ENCODE data around the gene TMEFF1. TPM values are rescaled to one million over a fixed set of nuclear protein-coding genes. Genes with fewer than 3 reads are reported as not detected.

Gene TMEFF1
- total RNA-seq, 2 donors from 2014 or later, result not detected

DNA sequence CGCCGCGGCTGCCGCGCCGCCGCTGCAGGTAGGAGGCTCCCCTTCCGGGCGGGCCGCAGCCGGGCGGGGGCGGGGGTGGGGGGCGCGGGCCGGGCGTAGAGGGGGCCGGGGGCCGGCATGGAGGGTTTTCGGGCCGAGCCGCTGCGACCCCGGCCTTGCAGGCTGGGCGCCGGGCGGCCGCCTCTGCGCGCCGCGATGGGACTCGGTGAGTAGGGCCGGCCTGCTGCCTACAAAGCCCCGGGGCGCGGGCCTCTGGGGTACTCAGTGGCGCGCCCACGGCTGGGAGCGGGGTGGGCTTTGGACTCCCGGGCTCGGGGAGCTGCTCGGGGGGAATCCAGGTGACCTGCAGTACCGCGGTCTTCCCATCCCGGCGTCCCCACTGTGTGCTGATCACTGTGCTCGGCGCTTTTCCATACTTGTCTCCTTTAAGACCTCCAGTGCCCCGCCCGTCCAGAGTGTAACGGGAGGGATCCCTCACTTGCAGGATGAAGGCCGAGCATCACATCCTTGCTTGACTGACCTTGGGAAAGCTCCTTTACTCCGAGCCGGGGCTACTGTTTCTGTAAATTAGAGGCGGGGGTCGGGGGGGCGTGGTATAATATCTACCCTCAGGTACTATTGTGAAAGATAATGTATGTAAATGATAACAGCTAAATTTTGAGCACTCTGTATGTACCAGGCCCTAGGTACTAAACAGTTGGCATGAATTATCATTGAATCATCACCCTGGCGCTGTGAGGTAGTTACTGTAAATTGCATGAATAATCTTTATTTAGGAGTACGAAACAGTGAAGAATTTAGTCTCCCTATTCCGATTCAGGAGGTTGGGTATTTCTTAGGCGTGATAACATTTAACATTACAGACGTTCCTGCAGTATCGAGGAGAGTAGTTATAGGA is 45.3 kb upstream of the TMEFF1 start:
- Histone ChIP-seq H3K4me1 (peaks cover 25% of the 10 kb centered on the region), H3K4me3 (peak overlapping the region; percentile 71 to 87), H3K27ac (peak overlapping the region; percentile 44 to 82 (median 72)), H3K9me3 (no peaks in the 10 kb centered on the region), H3K27me3 (no peaks in the 10 kb centered on the region), H3K36me3 (replicated peaks in 1 of 2; ENCODE audit: insufficient read depth in 1 of 2, low read depth in 2 of 2) (no peaks in the 10 kb centered on the region)
- DNase-seq, result peak; percentile 27 to 48 (median 39)
- intact Hi-C loops (cut with DNase I), result no loop called here
- TF ChIP-seq POLR2A (IDR thresholded peaks at IDR 0.05), result no peak
- TF ChIP-seq, protein P1, sequence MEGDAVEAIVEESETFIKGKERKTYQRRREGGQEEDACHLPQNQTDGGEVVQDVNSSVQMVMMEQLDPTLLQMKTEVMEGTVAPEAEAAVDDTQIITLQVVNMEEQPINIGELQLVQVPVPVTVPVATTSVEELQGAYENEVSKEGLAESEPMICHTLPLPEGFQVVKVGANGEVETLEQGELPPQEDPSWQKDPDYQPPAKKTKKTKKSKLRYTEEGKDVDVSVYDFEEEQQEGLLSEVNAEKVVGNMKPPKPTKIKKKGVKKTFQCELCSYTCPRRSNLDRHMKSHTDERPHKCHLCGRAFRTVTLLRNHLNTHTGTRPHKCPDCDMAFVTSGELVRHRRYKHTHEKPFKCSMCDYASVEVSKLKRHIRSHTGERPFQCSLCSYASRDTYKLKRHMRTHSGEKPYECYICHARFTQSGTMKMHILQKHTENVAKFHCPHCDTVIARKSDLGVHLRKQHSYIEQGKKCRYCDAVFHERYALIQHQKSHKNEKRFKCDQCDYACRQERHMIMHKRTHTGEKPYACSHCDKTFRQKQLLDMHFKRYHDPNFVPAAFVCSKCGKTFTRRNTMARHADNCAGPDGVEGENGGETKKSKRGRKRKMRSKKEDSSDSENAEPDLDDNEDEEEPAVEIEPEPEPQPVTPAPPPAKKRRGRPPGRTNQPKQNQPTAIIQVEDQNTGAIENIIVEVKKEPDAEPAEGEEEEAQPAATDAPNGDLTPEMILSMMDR (IDR thresholded peaks at IDR 0.05), result no peak
- WGBS, 2 donors, result 4 to 17% methylated on average over 10 to 59 of the region's 65 CpGs
- peak; percentile 41 for ATAC-seq

DNA sequence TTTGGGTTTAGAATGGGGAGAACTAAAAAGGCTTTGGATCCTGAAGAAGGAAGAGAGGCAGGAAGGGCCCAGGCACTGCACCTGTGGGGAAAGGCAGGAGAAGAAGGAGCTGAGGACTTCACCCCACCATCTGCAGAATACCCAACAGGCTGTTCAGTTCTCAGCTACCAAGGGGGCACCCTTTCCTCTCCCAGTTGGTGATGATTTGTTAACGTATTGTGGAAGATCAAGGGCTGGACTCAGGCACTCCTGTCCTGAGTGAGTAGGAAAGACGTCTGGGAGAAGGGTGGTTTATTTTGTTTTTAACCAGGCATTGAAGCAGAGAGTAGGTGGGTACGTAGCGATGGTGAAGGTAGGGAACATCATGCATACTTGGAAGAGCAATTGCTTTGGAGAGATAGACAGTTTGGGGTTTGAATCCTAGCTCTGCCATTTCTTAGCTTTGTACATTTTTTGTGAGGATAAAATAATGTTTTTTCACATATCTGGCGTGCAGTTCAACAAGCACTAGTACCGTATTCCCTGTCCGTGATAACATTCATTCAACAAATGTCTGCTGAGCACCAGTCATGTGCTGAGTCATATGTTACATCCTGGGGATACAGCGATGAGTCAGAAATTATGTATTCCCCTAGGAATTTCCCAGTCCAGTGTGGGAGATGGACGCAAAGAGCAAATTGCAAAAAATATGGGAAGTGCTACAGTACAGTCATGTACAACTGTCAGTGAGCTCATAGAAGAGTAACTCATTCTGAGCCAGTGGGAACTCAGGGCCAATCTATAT is 43.9 kb upstream of the TMEFF1 start:
- Histone ChIP-seq H3K4me3 (no peak overlapping the region), H3K27me3 (no peaks in the 10 kb centered on the region), H3K4me1 (peaks cover 25% of the 10 kb centered on the region), H3K27ac (peak overlapping the region in 2 of 4 donors; percentile 29 to 49), H3K9me3 (no peaks in the 10 kb centered on the region), H3K36me3 (replicated peaks in 1 of 2; ENCODE audit: insufficient read depth in 1 of 2, low read depth in 2 of 2) (no peaks in the 10 kb centered on the region)
- ATAC-seq, result peak; percentile 28
- peak in 1 of 4 donors; percentile 43 for DNase-seq
- TF ChIP-seq, protein P1 (IDR thresholded peaks at IDR 0.05), result no peak
- no peak for TF ChIP-seq POLR2A (IDR thresholded peaks at IDR 0.05)
- intact Hi-C loops (cut with DNase I), result no loop called here
- 60 to 61% methylated on average over 9 of the region's 9 CpGs for WGBS, 2 donors

DNA sequence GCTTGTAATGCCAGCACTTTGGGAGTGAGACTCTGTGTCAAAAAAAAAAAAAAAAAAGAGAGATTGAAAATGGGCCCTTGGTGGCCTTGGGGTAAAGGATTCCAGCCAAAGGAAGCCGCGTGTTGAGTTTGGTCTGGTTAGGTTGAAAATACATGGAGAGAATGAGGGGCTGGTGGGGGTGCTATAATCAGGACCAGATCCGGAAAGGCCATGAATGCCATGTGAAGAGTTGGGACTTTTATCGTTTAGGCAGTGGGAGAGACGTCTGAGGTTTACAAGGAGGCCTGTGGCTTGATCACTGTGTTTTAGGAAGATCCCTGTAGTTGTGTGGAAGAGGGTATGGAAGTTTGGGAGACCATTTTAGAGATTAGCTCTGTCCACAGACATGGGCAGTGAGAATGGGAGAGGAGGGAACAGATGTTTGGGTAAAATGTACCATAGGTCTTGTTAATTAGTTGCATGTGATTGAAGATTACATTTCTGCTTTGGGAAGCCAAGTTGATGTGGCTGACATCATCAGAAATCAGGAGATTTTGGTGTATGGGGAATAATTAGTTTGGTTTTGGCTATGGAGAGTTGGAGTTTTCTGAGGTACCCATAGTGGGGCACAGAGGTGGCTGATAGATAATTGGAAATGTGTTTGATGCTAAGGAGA is 42.5 kb upstream of the TMEFF1 start:
- H3K36me3 ChIP-seq (replicated peaks in 1 of 2; ENCODE audit: insufficient read depth in 1 of 2, low read depth in 2 of 2), result no peaks in the 10 kb centered on the region
- TF ChIP-seq, protein P1 (IDR thresholded peaks at IDR 0.05), result no peak
- no peak for TF ChIP-seq POLR2A (IDR thresholded peaks at IDR 0.05)
- peaks cover 24% of the 10 kb centered on the region for H3K4me1 ChIP-seq
- WGBS, 2 donors, result 94 to 97% methylated on average over 5 of the region's 5 CpGs
- H3K4me3 ChIP-seq, result no peak overlapping the region
- ATAC-seq (no peak), DNase-seq (no peak)
- no peak overlapping the region for H3K27ac ChIP-seq
- H3K27me3 ChIP-seq, result no peaks in the 10 kb centered on the region
- H3K9me3 ChIP-seq, result no peaks in the 10 kb centered on the region
- intact Hi-C loops (cut with DNase I), result no loop called here

DNA sequence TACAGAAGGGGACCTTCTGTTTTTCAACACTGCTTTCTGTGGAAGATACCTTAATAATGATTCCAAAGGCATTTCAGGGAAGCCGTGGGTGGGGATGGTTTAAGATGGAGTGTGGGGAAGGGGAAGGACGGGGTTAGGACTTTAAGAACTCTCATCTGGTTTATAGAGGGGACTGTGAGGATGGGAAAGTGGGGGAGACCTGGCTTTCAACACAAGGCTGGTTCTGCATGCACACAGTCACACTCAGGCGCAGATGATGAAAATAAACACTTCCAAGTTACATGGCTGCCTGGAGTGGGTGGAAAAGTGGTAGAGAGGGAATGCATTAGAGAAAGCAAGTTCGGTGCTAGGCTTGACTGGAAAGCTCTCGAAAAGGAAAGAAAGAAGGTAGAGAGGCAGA is 41.1 kb upstream of the TMEFF1 start:
- 91 to 93% methylated on average over 5 of the region's 5 CpGs for WGBS, 2 donors
- ATAC-seq, result no peak
- no peak for DNase-seq
- no peaks in the 10 kb centered on the region for H3K36me3 ChIP-seq (replicated peaks in 1 of 2; ENCODE audit: insufficient read depth in 1 of 2, low read depth in 2 of 2)
- no peaks in the 10 kb centered on the region for H3K27me3 ChIP-seq
- no peaks in the 10 kb centered on the region for H3K9me3 ChIP-seq
- H3K27ac ChIP-seq, result no peak overlapping the region
- TF ChIP-seq, protein P1 (IDR thresholded peaks at IDR 0.05), result no peak
- TF ChIP-seq POLR2A (IDR thresholded peaks at IDR 0.05), result no peak
- intact Hi-C loops (cut with DNase I), result no loop called here
- peaks cover 12% of the 10 kb centered on the region for H3K4me1 ChIP-seq
- H3K4me3 ChIP-seq, result no peak overlapping the region

All from body of pancreas (tissue), 4 donors.